ENCODE data around the gene TMEM52. TPM values are rescaled to one million over a fixed set of nuclear protein-coding genes. Genes with fewer than 3 reads are reported as not detected.
"Not testable (repeated sequence)": the region's sequence is repeated elsewhere in the genome, so short reads cannot be mapped to it uniquely, and the experiment has no call there.

TMEM52 gene
- total and polyA plus RNA-seq, 9 donors = 0.42 to 3.3 (median 2.3) TPM

DNA sequence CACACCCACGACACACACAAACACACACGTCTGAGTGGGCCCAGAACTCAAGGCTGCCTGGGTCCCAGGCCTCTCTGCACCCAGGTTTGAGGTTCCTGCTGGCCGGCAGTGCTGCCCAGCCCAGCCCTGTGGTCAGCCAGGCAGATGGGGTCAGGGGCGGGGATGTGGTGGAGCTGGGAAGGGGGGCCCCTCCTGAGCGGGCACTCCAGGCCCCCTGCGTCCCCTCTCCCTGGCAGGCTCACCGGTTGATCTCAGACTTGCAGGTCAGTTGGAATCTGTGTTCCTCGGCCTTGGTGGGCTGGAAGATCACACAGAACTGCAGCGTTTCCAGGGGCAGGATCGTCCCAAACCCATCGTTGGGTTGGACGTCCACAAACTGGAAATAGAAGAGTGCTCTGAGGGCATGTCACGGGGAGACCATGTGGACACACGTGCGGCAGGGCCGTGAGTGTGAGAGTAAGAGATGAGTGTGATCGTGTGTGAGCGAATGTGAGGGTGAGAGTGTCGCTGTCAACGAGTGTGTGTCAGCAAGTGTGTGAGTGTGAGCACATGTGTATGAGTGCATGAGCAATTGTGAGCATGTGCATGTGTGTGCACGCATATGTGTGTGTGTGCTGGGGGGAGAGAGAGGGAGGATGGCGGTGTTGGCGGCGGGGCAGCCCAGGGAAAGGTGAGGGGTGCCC lies 19.7 kb upstream of the TMEM52 start:
- intact Hi-C loops (cut with DNase I) = no loop called here
- Histone ChIP-seq H3K36me3 (no peaks in the 10 kb centered on the region), H3K4me3 (no peak overlapping the region), H3K27me3 (no peaks in the 10 kb centered on the region), H3K9me3 (no peaks in the 10 kb centered on the region), H3K27ac (no peak overlapping the region), H3K4me1 (ENCODE audit: insufficient read depth) (no peaks in the 10 kb centered on the region)
- 68 to 77% (median 77%) methylated on average over 24 of the region's 24 CpGs for WGBS, 3 donors
- TF ChIP-seq, protein P1, sequence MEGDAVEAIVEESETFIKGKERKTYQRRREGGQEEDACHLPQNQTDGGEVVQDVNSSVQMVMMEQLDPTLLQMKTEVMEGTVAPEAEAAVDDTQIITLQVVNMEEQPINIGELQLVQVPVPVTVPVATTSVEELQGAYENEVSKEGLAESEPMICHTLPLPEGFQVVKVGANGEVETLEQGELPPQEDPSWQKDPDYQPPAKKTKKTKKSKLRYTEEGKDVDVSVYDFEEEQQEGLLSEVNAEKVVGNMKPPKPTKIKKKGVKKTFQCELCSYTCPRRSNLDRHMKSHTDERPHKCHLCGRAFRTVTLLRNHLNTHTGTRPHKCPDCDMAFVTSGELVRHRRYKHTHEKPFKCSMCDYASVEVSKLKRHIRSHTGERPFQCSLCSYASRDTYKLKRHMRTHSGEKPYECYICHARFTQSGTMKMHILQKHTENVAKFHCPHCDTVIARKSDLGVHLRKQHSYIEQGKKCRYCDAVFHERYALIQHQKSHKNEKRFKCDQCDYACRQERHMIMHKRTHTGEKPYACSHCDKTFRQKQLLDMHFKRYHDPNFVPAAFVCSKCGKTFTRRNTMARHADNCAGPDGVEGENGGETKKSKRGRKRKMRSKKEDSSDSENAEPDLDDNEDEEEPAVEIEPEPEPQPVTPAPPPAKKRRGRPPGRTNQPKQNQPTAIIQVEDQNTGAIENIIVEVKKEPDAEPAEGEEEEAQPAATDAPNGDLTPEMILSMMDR (IDR thresholded peaks at IDR 0.05) = no peak
- no peak for TF ChIP-seq POLR2A (IDR thresholded peaks at IDR 0.05)
- DNase-seq = no peak

DNA sequence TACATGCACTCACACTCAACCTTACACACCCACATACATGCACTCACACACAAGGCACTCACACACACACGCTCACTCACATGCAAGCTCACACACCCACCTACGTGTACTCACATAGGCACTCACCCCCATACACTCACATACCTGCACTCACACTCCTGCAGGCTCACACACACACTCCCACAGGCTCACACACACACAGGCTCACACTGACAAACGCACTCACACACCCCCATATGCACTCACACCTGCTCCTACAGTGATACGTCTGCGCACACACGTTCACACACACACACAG lies 19.1 kb upstream of the TMEM52 start:
- WGBS, 3 donors = 65 to 71% (median 68%) methylated on average over 6 of the region's 6 CpGs
- Histone ChIP-seq H3K4me3 (no peak overlapping the region), H3K9me3 (no peaks in the 10 kb centered on the region), H3K4me1 (ENCODE audit: insufficient read depth) (no peaks in the 10 kb centered on the region), H3K27ac (no peak overlapping the region), H3K36me3 (no peaks in the 10 kb centered on the region), H3K27me3 (no peaks in the 10 kb centered on the region)
- intact Hi-C loops (cut with DNase I) = no loop called here
- TF ChIP-seq POLR2A (IDR thresholded peaks at IDR 0.05) (no peak), EP300 (IDR thresholded peaks at IDR 0.05) (no peak)
- TF ChIP-seq, protein P1 (IDR thresholded peaks at IDR 0.05) = no peak
- no peak for DNase-seq

DNA sequence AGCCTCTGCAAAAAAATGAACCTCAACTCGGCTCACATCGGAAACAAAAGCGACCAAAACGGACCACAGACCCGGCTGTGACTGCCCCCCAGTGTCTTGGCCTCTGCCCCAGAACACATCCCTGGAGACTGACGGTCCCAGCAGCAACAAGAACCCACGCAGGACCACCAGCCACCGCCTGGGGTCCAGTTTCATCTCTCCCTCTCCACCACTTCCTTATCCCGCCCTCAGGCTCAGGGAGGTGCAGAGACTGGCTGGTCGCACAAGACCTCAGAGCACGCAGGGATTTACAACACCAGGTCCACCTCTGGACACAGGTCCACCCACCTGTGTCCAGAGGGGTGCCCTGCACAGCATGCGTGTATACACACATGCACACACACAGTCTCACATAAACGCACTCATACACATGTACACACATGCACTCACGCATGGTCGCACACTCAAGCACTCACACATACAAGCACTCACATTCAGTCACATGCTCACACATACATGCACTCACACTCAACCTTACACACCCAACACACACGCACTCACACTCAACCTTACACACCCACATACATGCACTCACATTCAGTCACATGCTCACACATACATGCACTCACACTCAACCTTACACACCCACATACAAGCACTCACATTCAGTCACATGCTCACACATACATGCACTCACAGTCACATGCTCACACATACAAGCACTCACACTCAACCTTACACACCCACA lies 18.6 kb upstream of the TMEM52 start:
- no peaks in the 10 kb centered on the region for H3K4me1 ChIP-seq (ENCODE audit: insufficient read depth)
- WGBS, 3 donors = 55 to 68% (median 64%) methylated on average over 16 of the region's 16 CpGs
- no peak overlapping the region for H3K27ac ChIP-seq
- H3K36me3 ChIP-seq = no peaks in the 10 kb centered on the region
- TF ChIP-seq, protein P1 (IDR thresholded peaks at IDR 0.05) = no peak
- H3K9me3 ChIP-seq = no peaks in the 10 kb centered on the region
- intact Hi-C loops (cut with DNase I) = no loop called here
- no peaks in the 10 kb centered on the region for H3K27me3 ChIP-seq
- DNase-seq = peak in 1 of 5 donors; percentile 5
- H3K4me3 ChIP-seq = no peak overlapping the region

DNA sequence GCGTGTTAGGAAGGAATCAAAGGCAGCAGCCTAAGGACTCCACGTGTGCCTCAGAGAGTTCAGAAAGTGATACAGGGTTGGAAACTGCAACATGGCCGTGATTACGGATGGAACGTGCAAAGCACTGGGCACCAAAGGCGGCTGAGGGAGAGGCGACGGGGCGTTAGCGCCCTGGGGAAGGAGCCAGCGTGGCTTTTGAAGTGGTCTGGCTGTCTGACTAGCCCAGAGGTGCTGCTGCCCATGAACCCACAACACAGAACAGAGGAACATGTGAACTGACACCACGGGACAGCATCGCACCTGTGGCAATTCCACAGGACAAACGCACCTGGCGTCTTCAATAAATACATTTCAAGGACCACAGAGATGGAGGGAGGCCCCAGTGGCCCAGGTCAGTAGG lies 18.0 kb upstream of the TMEM52 start:
- no peaks in the 10 kb centered on the region for H3K27me3 ChIP-seq
- H3K4me3 ChIP-seq = no peak overlapping the region
- no peaks in the 10 kb centered on the region for H3K9me3 ChIP-seq
- peak in 1 of 5 donors; percentile 17 for DNase-seq
- WGBS, 3 donors = 63 to 73% (median 63%) methylated on average over 15 of the region's 15 CpGs
- H3K4me1 ChIP-seq (ENCODE audit: insufficient read depth) = no peaks in the 10 kb centered on the region
- TF ChIP-seq POLR2A (IDR thresholded peaks at IDR 0.05) (no peak), EP300 (IDR thresholded peaks at IDR 0.05) (no peak)
- TF ChIP-seq, protein P1 (IDR thresholded peaks at IDR 0.05) = no peak
- no peaks in the 10 kb centered on the region for H3K36me3 ChIP-seq
- intact Hi-C loops (cut with DNase I) = no loop called here
- H3K27ac ChIP-seq = no peak overlapping the region

DNA sequence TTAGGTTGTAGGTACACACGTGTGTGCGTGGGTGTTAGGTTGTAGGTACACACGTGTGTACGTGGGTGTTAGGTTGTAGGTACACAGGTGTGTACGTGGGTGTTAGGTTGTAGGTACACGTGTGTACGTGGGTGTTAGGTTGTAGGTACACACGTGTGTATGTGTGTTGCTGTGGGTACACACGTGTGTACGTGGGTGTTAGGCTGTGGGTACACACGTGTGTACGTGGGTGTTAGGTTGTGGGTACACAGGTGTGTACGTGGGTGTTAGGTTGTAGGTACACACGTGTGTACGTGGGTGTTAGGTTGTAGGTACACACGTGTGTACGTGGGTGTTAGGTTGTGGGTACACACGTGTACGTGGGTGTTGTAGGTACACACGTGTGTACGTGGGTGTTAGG lies 15.8 kb upstream of the TMEM52 start:
- H3K9me3 ChIP-seq; H3K27ac ChIP-seq; H3K36me3 ChIP-seq; intact Hi-C loops (cut with DNase I); DNase-seq; H3K4me1 ChIP-seq (ENCODE audit: insufficient read depth); H3K4me3 ChIP-seq; H3K27me3 ChIP-seq: not testable (repeated sequence)
- 59 to 75% (median 60%) methylated on average over 4 to 5 of the region's 21 CpGs for WGBS, 3 donors

All from ovary (tissue), 9 donors.